Panc1 (cell line): ENCODE measurements around the gene RHOA. TPM values are rescaled to one million over a fixed set of nuclear protein-coding genes. Genes with fewer than 3 reads are reported as not detected.

ENCODE experiments used
- ATAC-seq: fragments of 200-7000 bp; cut with Tn5 transposase; 2 replicates; pipeline ENCODE4 v1.9.1; 2020; ENCODE audit warnings: mild to moderate bottlenecking, moderate library complexity
- BruUV-seq: library from RNA; stranded (reverse); fragments of 400-500 nt; replicated peaks from 2 replicates; lab custom pipeline; 2021; lab: Mats Ljungman, UMichigan
- CTCF ChIA-PET: fragments of 300-600 bp; sonication (Branson Sonifier 250); formaldehyde crosslinking; loops from one replicate; lab custom pipeline; 2022; ENCODE audit warnings: antibody characterized with exemption; lab: Charles Lee
- POLR2A ChIA-PET: fragments of 300-600 bp; sonication (Branson Sonifier 250); formaldehyde crosslinking; loops from one replicate; lab custom pipeline; 2022; ENCODE audit warnings: antibody characterized with exemption; lab: Charles Lee
- DNase-seq: peaks from one replicate; pipeline ENCODE4 v3.0.0-alpha.2; 2010; ENCODE audit warnings: low read depth, low spot score
- H3K27ac ChIP-seq: 2 replicates; pipeline ENCODE4 v1.5.1; 2011; ENCODE audit warnings: mild to moderate bottlenecking, low read length, inconsistent platforms
- H3K27me3 ChIP-seq: fragments of 200-500 bp; sonication (Bioruptor generic); 2 replicates; pipeline ENCODE4 v1.6.0; 2014; ENCODE audit warnings: low read length, inconsistent platforms; ENCODE audit not compliant: control insufficient read depth, insufficient read depth
- H3K36me3 ChIP-seq: fragments of 200-500 bp; sonication (Bioruptor generic); 2 replicates; pipeline ENCODE4 v1.5.1; 2014; ENCODE audit warnings: inconsistent platforms, mild to moderate bottlenecking, low read length, moderate library complexity; ENCODE audit not compliant: control insufficient read depth, insufficient read depth
- H3K4me1 ChIP-seq: 2 replicates; pipeline ENCODE4 v1.5.1; 2011; ENCODE audit warnings: inconsistent platforms, mild to moderate bottlenecking, low read length, moderate library complexity; ENCODE audit not compliant: control insufficient read depth, insufficient read depth
- H3K4me3 ChIP-seq, 2 experiments: 2 replicates each; pipeline ENCODE4 v1.5.1; 2011 to 2012; ENCODE audit warnings: low read depth in 2 of 2, low read length in 2 of 2, mild to moderate bottlenecking in 2 of 2, inconsistent platforms in 1 of 2, moderate library complexity in 1 of 2
- H3K9me3 ChIP-seq: fragments of 200-500 bp; sonication (Bioruptor generic); 2 replicates; pipeline ENCODE4 v1.5.1; 2014; ENCODE audit warnings: low read depth, mild to moderate bottlenecking, inconsistent platforms, low read length, moderate library complexity; ENCODE audit not compliant: control insufficient read depth, insufficient read depth
- CTCF ChIP-seq: fragments of 450-650 bp; IDR thresholded peaks from 2 replicates; pipeline ENCODE4 v1.5.1; 2017; ENCODE audit warnings: mild to moderate bottlenecking
- POLR2AphosphoS5 ChIP-seq: IDR thresholded peaks from 2 replicates; pipeline ENCODE4 v1.6.1; 2012; ENCODE audit warnings: mild to moderate bottlenecking, low read depth, low read length, moderate library complexity
- REST ChIP-seq, 2 experiments: IDR thresholded peaks; 2 replicates each; pipeline ENCODE4 v1.6.1; 2011 to 2012; ENCODE audit warnings: low read depth in 2 of 2, control low read depth in 1 of 2, low read length in 1 of 2, mild to moderate bottlenecking in 1 of 2, moderate library complexity in 1 of 2; ENCODE audit not compliant: insufficient read depth in 1 of 2
- SIN3A ChIP-seq: IDR thresholded peaks from 2 replicates; pipeline ENCODE4 v1.6.1; 2012; ENCODE audit warnings: low read depth, mild to moderate bottlenecking, low read length, moderate library complexity, borderline replicate concordance; ENCODE audit not compliant: insufficient read depth
- TCF7L2 ChIP-seq: IDR thresholded peaks from 2 replicates; pipeline ENCODE4 v1.6.1; 2011; ENCODE audit warnings: mild to moderate bottlenecking, low read depth, low read length, inconsistent platforms
- in situ Hi-C: cut with HindIII; loops from 2 replicates; pipeline ENCODE4 v1.10.0; 2016; ENCODE audit warnings: low sequenced_read_pairs, low pct_unique_long_range_greater_than_20kb
- intact Hi-C: fragments of 100-400 bp; cut with micrococcal nuclease; formaldehyde crosslinking; loops from one replicate; pipeline ENCODE4 v1.10.0; 2022; ENCODE audit not compliant: unreplicated experiment
- total RNA-seq: library from RNA; stranded (reverse); gene quantifications from one replicate; pipeline ENCODE4 v1.2.1, GENCODE V29; 2021; ENCODE audit not compliant: unreplicated experiment

The RHOA gene
- total RNA-seq, 1 experiment from 2014 or later, result 296 TPM

GRCh38 chr3:49313896-49314688, 97.7 kb downstream of the RHOA start:
- intact Hi-C loops (no loop called here), in situ Hi-C loops (no loop called here)
- no peaks in the 10 kb centered on the region for H3K27me3 ChIP-seq
- CTCF ChIA-PET, result no interaction called here
- TF ChIP-seq REST (IDR thresholded peaks at IDR 0.05; ENCODE audit: insufficient read depth in 1 of 2, low read depth in 2 of 2, low read length in 1 of 2) (no peak), SIN3A (no peak), TCF7L2 (no peak), CTCF (no peak), POLR2AphosphoS5 (no peak)
- H3K4me3 ChIP-seq, result no peak overlapping the region
- no peak for ATAC-seq
- POLR2A ChIA-PET, result interaction anchor here (0.7 kb wide), 1 partner anchor 23 kb away, joined by 3 read pairs; no protein-coding TSS in a partner anchor
- no peak overlapping the region for H3K27ac ChIP-seq
- no TSS peak for BruUV-seq
- no peak for DNase-seq
- no peaks in the 10 kb centered on the region for H3K9me3 ChIP-seq
- H3K36me3 ChIP-seq, result no peaks in the 10 kb centered on the region; the same call in 1 of the 2 replicates
- H3K4me1 ChIP-seq, result no peaks in the 10 kb centered on the region

GRCh38 chr3:49311283-49311682, 100.5 kb downstream of the RHOA start:
- no peak for TF ChIP-seq REST (IDR thresholded peaks at IDR 0.05; ENCODE audit: insufficient read depth in 1 of 2, low read depth in 2 of 2, low read length in 1 of 2)
- TF ChIP-seq POLR2AphosphoS5, result no peak
- no peak for TF ChIP-seq TCF7L2
- TF ChIP-seq SIN3A, result no peak
- no peak for TF ChIP-seq CTCF
- no peaks in the 10 kb centered on the region for H3K4me1 ChIP-seq
- in situ Hi-C loops (no loop called here), intact Hi-C loops (no loop called here)
- ChIA-PET POLR2A (no interaction called here), CTCF (no interaction called here)
- no peaks in the 10 kb centered on the region; the same call in 1 of the 2 replicates for H3K36me3 ChIP-seq
- no peak overlapping the region for H3K27ac ChIP-seq
- H3K9me3 ChIP-seq, result no peaks in the 10 kb centered on the region
- H3K4me3 ChIP-seq, result no peak overlapping the region
- H3K27me3 ChIP-seq, result no peaks in the 10 kb centered on the region
- ATAC-seq (no peak), DNase-seq (no peak)
- BruUV-seq, result no TSS peak
